Measurements from ENCODE around the gene KCTD5.

The KCTD5 gene

DNA sequence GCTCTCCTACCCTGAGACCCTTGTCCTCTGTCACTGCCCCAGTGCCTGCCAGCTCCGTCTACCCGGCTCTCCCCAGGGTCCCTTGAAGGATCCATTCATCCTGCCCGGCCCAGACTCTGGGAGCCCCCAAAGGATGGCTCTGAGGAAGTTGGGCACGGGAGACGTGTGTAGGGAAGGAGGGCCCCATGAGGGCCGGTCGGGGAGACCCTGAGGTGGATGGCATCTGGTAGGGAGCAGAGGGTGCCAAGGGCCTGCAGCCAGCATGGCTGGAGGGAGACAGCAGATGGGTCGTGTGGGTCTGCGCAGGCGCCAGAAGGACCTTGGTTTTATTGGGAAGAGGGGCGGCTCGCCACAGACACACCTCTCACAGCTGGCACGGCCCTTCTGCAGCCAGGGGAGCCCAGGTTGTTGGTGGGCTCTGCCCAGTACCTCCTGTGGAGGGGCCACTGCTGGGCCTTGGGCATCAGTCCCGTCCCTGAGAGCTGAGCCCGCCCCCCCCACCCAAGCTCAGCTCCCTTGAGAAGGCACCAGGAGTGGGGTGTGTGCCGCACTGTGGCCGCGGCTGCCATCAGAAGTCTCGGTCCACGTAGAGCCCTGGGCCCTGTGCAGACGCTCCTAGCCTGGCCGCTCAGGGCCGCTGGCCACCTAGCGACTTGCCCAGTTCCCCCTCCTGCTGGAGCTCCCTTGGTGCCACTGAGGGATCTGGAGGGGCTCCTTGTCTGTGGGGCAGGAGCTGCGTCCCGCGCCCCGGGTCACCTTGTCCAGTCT, 16.0 kb downstream of the KCTD5 start:
- DNase-seq, result no peak

GRCh38 chr16:2698965-2699750, 16.8 kb downstream of the KCTD5 start:
- no peak for DNase-seq

DNA sequence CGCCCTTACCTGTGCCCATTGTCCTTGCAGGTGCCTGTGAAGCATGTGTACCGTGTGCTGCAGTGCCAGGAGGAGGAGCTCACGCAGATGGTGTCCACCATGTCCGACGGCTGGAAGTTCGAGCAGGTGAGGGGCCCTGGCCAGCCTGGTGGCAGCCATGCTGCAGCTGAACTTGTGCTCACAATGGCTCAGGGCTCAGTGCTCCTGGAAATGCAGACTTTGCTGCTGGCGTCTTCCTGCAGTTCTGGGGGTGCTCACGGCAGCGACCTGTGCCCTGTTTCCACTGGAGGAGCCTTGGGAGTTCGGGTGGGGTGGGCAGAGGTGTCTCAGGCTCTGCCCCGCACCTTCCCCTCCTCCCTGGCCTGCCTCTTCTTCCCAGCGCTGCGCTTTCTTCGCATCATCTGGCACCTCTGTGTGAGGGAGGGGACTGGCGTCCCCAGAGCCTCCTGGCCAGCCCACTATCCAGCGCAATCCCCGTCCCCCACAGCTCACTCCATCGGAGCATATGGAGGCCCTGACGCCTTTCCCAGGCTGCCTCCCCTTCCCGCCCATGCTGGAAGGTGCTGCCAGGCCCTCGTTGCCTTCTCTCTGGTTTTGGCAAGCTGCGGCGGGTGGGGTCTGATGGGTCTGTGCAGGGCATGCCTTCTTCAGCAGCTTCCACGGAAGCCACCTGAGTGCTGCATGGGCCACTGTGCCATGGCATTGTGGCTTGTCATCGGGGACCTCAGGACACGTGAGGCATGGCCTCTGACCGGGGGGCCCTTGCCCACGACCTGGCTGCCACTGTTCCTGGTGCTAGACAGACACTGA, 17.7 kb downstream of the KCTD5 start:
- DNase-seq, result no peak

DNA sequence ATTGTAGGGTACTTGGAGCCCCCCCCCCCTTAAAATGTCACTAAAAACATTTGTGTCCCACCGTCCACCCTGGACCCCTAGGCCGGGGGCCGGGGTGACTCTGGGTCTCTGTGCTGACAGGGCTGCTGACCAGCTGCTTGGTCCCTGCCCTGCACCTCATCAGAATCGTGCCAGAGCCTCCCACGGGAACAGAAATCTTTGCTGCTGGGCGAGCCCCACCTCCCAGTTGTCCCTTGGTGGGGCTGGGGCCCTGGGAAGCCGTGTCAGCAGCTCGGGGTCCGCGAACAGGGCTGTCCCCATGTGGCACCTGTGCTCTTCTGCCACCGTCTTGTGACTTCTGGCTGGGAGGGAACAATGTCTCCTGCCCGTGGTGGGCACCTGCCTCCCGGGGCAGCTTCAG, 18.5 kb downstream of the KCTD5 start:
- DNase-seq, result no peak

GRCh38 chr16:2701272-2701671, 18.9 kb downstream of the KCTD5 start:
- DNase-seq, result no peak

GRCh38 chr16:2701713-2702437, 19.6 kb downstream of the KCTD5 start:
- DNase-seq, result no peak

DNA sequence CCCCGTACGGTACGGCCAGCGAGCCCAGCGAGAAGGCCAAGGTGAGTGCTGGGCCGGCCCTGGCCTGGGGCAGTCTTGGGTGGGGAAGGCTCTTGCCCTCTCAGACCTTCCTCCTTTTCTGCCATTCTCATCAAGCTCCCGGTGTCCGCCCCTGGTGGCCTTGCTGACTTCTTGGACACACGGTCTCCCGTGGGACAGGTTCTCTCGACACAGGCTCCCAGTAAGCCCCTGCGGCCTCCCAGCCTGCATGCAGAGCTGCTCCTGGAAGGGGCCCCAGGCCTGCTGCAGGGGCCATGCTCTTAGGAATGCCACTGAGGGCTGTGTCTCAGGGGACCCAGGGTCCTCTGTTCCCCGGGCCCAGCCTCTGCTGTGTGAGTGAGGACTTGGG, 20.1 kb downstream of the KCTD5 start:
- DNase-seq, result no peak

DNA sequence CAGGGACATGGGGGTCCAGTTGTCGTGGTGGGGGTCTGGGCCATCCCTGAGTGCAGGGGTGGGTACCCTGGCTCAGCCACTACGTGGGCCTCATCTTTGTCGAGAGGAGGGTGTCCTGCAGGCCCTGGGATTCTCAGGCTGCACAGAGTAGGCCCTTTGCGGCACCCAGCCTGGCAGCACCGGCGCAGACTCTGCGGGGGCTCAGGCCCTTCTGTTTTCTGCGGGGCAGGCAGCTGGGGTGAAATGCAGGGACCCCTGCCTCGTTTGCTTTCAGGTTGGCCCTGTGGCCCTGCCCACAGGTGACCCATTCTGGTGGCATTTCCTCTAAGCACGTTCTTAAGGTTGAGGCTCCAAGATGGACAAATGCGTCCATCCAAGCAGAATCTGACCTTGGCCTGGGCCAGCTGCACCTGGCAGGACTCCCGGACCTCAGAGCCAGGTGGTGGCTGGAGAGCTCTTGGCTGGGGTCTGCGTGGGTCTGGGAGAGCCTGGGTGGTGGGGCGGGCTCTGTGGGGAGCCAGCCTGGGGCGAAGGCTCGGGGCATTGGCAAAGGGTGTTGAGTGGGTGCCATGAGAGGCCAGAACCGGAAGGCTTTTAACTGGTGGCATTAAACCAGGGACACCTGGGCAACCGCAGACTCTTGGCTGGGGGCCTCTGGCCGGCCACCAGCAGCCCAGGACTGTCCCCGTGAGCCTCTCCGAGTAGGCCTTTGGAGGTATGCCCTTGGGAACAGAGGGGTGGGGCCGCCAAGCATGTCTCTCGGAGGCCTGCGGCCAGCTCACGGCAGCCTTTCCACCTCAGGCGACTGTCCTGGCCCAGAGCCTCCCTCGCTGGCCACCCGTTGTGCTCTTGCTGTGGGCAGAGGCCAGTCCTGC, 20.8 kb downstream of the KCTD5 start:
- no peak for DNase-seq

- DNase-seq, result no peak
Observed at GRCh38 chr16:2704166-2704982, 22.1 kb downstream of the KCTD5 start.

GRCh38 chr16:2704983-2705275, 22.6 kb downstream of the KCTD5 start:
- DNase-seq, result no peak

DNA sequence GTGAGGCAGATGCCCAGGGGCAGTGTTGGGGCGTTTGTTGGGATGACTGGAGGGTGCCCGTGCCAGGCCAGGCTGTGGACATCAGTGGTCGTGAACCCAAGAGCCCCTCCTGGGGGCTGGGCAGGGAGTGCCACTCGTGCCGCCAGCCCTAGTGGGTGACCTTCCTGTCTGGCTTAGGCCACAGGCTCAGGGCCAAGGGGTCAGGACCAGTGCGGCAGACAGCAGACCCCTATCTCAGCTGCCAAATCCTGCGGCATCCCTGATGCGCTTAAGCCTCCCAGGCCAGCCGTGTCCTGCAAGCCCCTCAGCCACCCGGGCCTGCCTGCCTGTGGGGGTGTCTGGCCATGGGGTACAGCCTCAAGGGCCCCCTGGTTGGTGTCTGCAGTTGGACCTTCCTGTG, 23.0 kb downstream of the KCTD5 start:
- no peak for DNase-seq

GRCh38 chr16:2706085-2706484, 23.8 kb downstream of the KCTD5 start:
- no peak for DNase-seq

DNA sequence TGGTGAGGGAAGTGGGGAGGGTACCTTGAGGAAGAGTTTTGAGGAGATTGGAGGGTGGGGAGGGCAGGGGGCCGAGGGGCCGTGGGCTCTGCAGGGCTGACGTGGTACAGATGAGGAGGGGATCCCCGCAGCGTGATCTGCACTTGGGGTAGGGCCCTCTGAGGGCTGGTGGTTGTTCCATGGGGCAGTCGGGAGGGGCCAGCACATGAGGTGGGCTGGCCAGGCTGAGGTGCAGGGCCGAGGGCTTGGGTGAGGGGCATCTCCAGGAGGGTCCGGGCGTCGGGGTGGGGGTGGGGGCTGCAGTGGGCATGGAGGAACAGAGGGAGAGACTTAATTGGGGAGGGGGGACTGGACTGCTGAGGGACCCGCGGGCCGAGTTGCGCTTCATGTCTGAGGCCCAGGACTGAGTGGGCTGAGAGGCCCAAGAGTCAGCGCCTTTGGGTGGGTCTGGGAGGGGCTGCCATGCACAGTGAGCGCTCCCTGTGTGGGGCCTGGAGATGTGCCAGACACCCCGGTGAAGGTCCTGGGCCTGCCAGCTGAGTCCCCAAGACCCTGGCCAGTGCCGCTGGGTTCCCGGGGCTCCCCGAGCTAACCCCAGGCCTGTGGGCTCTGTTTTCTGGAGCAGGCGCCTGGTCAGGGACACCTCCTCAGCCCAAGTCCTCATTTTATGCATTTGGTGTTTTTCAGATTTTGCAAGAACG, 24.4 kb downstream of the KCTD5 start:
- no peak for DNase-seq

GRCh38 chr16:2707368-2708289, 25.3 kb downstream of the KCTD5 start:
- DNase-seq, result no peak

DNA sequence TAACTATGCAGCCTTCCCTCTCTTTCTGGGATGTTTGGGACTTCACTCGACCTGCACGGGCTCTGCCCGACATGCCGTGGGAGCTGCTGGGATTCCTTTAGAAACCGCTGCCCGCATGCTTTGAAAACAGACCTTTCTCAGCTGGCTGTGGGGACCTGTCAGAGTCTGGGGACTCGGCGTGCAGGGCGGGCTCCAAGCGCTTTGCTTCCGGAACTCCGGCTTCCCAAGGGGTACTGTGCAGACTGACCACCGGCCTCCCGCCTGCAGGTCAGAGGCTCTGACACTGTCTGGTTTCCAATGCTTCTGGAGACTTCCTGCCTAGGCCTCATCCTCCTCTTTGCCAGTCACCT, 25.9 kb downstream of the KCTD5 start:
- DNase-seq, result no peak

DNA sequence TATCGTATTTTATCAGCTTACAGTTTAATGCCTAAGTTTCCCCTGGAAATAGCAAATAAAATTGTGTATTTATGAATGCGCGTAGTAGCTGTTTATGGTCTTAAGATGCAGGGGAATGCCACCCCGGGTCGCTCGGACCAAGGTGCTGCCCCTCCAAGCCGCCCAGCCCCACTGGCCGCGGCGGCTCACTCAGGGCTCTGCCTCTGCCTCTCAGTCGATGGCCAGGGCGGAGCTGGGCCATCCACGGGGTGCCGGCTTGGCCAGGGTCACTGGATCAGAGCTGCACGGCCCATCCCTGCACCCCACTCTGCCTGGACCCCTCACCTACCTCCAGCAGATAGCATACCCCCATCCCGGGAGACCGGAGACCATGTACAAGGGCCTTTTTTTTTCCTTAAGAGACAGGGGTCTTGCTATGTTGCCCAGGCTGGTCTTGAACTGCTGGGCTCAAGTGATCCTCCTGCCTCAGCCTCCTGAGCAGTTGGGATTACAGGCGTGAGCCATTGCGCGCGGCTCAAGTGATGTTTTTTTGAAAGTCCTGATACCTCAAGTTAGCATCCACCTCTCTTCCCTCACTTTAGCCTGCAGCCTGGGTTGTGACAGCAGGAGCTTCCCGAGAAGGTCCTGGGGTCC, 26.7 kb downstream of the KCTD5 start:
- no peak for DNase-seq

DNA sequence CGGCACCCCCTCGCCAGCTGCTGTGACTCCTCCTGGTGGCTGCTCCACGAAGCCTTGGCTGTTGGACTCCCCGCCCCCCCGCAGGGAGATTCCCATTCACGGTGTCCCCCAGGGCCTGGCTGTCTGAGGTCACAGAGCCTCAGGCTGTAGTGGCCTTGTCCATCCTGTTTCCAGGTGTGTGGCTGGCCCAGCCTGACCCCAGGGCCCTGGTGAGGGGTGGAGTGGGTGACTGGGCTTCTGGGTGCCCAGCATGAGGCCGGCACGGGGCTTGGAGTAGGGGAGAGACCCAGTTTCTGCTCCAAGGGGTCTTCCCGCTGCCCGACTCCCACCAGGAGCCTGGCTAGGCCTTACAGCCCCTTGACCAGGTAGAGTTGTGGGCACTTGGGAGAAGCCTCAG, 27.3 kb downstream of the KCTD5 start:
- DNase-seq, result no peak

DNA sequence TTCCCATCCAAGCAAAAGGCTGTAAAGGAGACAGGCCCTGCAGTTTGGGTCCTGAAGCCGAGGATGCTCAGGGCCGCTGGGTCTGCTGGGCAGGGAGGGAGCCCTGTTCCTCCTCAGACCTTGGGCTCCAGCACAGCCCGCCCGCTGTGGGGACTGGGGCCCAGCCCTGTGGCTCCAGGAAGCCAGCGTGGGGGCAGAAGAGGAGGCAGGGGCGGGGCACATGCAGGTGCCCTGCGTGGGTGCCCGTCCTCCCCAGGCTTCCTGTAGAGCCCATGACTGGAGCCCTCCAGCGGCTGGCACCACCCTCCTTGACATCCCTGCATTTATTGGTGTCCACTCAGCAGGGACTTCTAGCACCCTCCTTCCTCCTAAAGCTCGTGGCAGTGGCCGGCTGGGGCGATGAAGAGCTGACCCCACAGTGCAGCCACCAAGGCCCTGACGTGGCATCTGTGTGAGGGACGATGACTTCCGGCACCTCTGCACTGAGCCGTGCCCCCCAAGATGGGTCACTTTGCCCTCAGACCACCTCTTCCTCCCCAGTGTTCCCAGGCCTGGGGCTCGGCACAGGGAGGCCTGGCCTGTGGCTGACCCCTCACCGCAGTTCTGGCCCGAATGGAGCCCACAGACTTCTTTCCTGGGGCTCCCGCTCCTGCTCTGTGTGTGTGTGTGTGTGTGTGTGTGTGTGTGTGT, 27.8 kb downstream of the KCTD5 start:
- no peak for DNase-seq
